Calu3 (cell line): Measurements from ENCODE around the gene CMTM1. TPM values are rescaled to one million over a fixed set of nuclear protein-coding genes. Genes with fewer than 3 reads are reported as not detected.

Experiments used
- BruUV-seq: library from RNA; stranded (reverse); fragments of 400-500 nt; replicated peaks from 2 replicates; lab custom pipeline; 2021; lab: Mats Ljungman, UMichigan
- CTCF ChIA-PET: fragments of 300-600 bp; sonication (Branson Sonifier 250); formaldehyde crosslinking; loops from one replicate; lab custom pipeline; 2022; ENCODE audit warnings: antibody characterized with exemption; lab: Charles Lee
- DNase-seq: peaks from one replicate; pipeline ENCODE4 v3.0.0; 2022
- H3K27ac Mint-ChIP-seq: one replicate; pipeline ENCODE4 v1.8.0; 2022; ENCODE audit warnings: mixed read lengths; ENCODE audit not compliant: unreplicated experiment
- H3K27me3 Mint-ChIP-seq: one replicate; pipeline ENCODE4 v1.8.0; 2022; ENCODE audit warnings: mixed read lengths; ENCODE audit not compliant: unreplicated experiment
- H3K36me3 Mint-ChIP-seq: one replicate; pipeline ENCODE4 v1.8.0; 2022; ENCODE audit warnings: mild to moderate bottlenecking, moderate library complexity, mixed read lengths; ENCODE audit not compliant: insufficient read depth, unreplicated experiment
- H3K4me1 Mint-ChIP-seq: one replicate; pipeline ENCODE4 v1.8.0; 2022; ENCODE audit warnings: mild to moderate bottlenecking, low read depth, mixed read lengths; ENCODE audit not compliant: unreplicated experiment
- H3K4me3 Mint-ChIP-seq: one replicate; pipeline ENCODE4 v1.8.0; 2022; ENCODE audit warnings: mild to moderate bottlenecking, low read depth, moderate library complexity, mixed read lengths; ENCODE audit not compliant: unreplicated experiment
- H3K9me3 Mint-ChIP-seq: one replicate; pipeline ENCODE4 v1.8.0; 2022; ENCODE audit warnings: low read depth, mixed read lengths; ENCODE audit not compliant: unreplicated experiment
- intact Hi-C: fragments of 100-400 bp; cut with micrococcal nuclease; formaldehyde crosslinking; loops from one replicate; pipeline ENCODE4 v1.10.0; 2022; ENCODE audit not compliant: unreplicated experiment
- total RNA-seq: library from RNA; stranded (reverse); gene quantifications from 2 replicates; pipeline ENCODE4 v1.2.3, GENCODE V29; 2022
- TF ChIP-seq, protein P1 (sequence below): fragments of 200-600 bp; IDR thresholded peaks from one replicate; pipeline ENCODE4 v1.8.0; 2022; ENCODE audit warnings: antibody characterized with exemption; ENCODE audit not compliant: unreplicated experiment

The CMTM1 gene
- total RNA-seq, 1 experiment from 2014 or later, result 72.1 TPM

- TF ChIP-seq, protein P1, sequence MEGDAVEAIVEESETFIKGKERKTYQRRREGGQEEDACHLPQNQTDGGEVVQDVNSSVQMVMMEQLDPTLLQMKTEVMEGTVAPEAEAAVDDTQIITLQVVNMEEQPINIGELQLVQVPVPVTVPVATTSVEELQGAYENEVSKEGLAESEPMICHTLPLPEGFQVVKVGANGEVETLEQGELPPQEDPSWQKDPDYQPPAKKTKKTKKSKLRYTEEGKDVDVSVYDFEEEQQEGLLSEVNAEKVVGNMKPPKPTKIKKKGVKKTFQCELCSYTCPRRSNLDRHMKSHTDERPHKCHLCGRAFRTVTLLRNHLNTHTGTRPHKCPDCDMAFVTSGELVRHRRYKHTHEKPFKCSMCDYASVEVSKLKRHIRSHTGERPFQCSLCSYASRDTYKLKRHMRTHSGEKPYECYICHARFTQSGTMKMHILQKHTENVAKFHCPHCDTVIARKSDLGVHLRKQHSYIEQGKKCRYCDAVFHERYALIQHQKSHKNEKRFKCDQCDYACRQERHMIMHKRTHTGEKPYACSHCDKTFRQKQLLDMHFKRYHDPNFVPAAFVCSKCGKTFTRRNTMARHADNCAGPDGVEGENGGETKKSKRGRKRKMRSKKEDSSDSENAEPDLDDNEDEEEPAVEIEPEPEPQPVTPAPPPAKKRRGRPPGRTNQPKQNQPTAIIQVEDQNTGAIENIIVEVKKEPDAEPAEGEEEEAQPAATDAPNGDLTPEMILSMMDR, result no peak
- Mint-ChIP-seq H3K4me1 (peaks cover 29% of the 10 kb centered on the region), H3K4me3 (no peak overlapping the region), H3K27ac (peak overlapping the region; percentile 31), H3K27me3 (no peaks in the 10 kb centered on the region), H3K36me3 (peaks cover 5% of the 10 kb centered on the region), H3K9me3 (no peaks in the 10 kb centered on the region)
- BruUV-seq, result no TSS peak
- DNase-seq, result no peak
- CTCF ChIA-PET, result interaction anchor here (0.5 to 1.6 kb wide), 3 partner anchors 11 to 59 kb away, joined by 3 to 5 read pairs (median 4); no protein-coding TSS in a partner anchor
- intact Hi-C loops, result no loop called here
Observed at GRCh38 chr16:66580605-66581209, 14.5 kb downstream of the CMTM1 start.

GRCh38 chr16:66581246-66581952, 15.2 kb downstream of the CMTM1 start:
- no peak overlapping the region for H3K4me3 Mint-ChIP-seq
- CTCF ChIA-PET, result interaction anchor here (0.5 to 1.5 kb wide), 3 partner anchors 8 to 60 kb away, joined by 3 to 4 read pairs (median 3); no protein-coding TSS in a partner anchor
- H3K36me3 Mint-ChIP-seq, result peaks cover 5% of the 10 kb centered on the region
- H3K27me3 Mint-ChIP-seq, result no peaks in the 10 kb centered on the region
- intact Hi-C loops, result no loop called here
- TF ChIP-seq, protein P1, result no peak
- no peak for DNase-seq
- H3K9me3 Mint-ChIP-seq, result no peaks in the 10 kb centered on the region
- peaks cover 29% of the 10 kb centered on the region for H3K4me1 Mint-ChIP-seq
- BruUV-seq, result no TSS peak
- peak overlapping the region; percentile 31 for H3K27ac Mint-ChIP-seq

GRCh38 chr16:66585481-66586239, 19.4 kb downstream of the CMTM1 start:
- CTCF ChIA-PET, result interaction anchor here (0.6 kb wide), 1 partner anchor 176 kb away, joined by 4 read pairs; no protein-coding TSS in a partner anchor
- TF ChIP-seq, protein P1, result no peak
- intact Hi-C loops, result no loop called here
- H3K27me3 Mint-ChIP-seq, result no peaks in the 10 kb centered on the region
- no peak overlapping the region for H3K27ac Mint-ChIP-seq
- H3K4me3 Mint-ChIP-seq, result no peak overlapping the region
- BruUV-seq, result no TSS peak
- no peaks in the 10 kb centered on the region for H3K9me3 Mint-ChIP-seq
- H3K4me1 Mint-ChIP-seq, result peaks cover 23% of the 10 kb centered on the region
- no peak for DNase-seq
- peaks cover 4% of the 10 kb centered on the region for H3K36me3 Mint-ChIP-seq

DNA sequence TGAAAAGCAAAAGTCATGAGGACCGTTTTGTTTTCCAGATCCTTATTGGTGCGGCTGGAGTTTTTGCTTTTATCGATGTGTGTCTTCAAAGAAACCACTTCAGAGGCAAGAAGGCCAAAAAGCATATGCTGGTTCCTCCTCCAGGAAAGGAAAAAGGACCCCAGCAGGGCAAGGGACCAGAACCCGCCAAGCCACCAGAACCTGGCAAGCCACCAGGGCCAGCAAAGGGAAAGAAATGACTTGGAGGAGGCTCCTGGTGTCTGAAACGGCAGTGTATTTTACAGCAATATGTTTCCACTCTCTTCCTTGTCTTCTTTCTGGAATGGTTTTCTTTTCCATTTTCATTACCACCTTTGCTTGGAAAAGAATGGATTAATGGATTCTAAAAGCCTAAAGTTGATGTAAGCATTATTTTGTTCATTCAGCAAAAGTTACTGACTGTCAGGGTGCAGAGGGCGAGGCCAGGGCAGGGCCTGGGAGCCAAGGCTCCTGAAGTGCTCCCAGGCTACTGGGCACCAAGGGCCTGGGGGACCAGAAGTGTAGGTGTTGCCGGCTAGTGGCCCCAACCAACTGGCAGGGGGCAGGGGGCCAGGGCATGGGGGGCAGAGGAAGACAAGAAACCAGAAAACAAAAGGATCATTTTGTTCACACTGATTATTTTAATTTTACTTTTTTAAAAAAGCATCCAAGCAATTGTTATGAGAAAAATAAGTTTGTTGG, 21.8 kb downstream of the CMTM1 start:
- TF ChIP-seq, protein P1, result no peak
- Mint-ChIP-seq H3K9me3 (no peaks in the 10 kb centered on the region), H3K27me3 (no peaks in the 10 kb centered on the region), H3K36me3 (peaks cover 4% of the 10 kb centered on the region), H3K27ac (no peak overlapping the region), H3K4me1 (peaks cover 7% of the 10 kb centered on the region), H3K4me3 (no peak overlapping the region)
- no TSS peak for BruUV-seq
- CTCF ChIA-PET, result no interaction called here
- intact Hi-C loops, result no loop called here
- no peak for DNase-seq
